Activated T-helper 17 cell treated with anti-CD3 and anti-CD28 coated beads, Interleukin-2, amount 50 U/mL, for 72 hours (primary cell): ENCODE data around the gene FKBP4. TPM values are rescaled to one million over a fixed set of nuclear protein-coding genes. Genes with fewer than 3 reads are reported as not detected.

Source experiments
- ATAC-seq: fragments of 150-1000 bp; cut with Tn5 transposase; replicated peaks from 2 replicates; pipeline ENCODE4 v1.10.0; 2021; ENCODE audit warnings: mild to moderate bottlenecking, moderate library complexity
- H3K27ac Mint-ChIP-seq: one replicate; pipeline ENCODE4 v1.8.0; 2022; ENCODE audit warnings: mixed read lengths
- H3K27me3 Mint-ChIP-seq: one replicate; pipeline ENCODE4 v1.8.0; 2022; ENCODE audit warnings: mixed read lengths
- H3K36me3 Mint-ChIP-seq: one replicate; pipeline ENCODE4 v1.8.0; 2022; ENCODE audit warnings: low read depth, mild to moderate bottlenecking, mixed read lengths
- H3K4me1 Mint-ChIP-seq: one replicate; pipeline ENCODE4 v1.8.0; 2022; ENCODE audit warnings: mixed read lengths
- H3K4me3 Mint-ChIP-seq: one replicate; pipeline ENCODE4 v1.8.0; 2022; ENCODE audit warnings: mild to moderate bottlenecking, mixed read lengths
- H3K9me3 Mint-ChIP-seq: one replicate; pipeline ENCODE4 v1.8.0; 2022; ENCODE audit warnings: mixed read lengths
- total RNA-seq, 2 donors: library from RNA; stranded (reverse); gene quantifications; one replicate each; pipeline ENCODE4 v1.2.3, GENCODE V29; 2022

FKBP4 gene
- 100 to 1,000 TPM in 1 of 2 donors, 10 to 100 TPM in 1; 78.9 to 166 TPM for total RNA-seq

DNA sequence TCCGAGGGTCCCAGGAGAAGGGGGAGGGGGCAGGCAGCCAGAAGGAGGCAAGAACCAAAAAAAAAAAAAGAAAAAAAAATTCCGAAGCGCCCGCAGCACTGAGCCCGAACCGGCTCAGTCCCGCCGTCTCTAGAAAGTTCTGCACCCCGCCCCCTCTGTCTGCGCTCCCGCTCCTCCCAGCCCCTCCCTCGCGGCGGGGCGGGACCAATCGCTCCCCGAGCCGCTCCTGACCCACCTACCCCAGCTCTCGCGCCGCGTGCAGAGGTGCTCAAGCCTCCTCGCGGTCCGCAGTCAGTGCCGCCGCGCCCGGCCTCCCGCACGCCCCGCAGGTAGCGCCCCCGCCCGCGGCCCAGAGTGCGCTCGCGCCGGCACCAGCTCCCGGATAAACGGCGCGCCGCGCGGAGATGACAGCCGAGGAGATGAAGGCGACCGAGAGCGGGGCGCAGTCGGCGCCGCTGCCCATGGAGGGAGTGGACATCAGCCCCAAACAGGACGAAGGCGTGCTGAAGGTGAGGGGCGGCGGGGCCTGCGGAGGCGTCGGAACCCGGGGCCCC, at the start of gene FKBP4:
TSS of gene FKBP4 (plus strand) at position 235 of the 554 bp plus-strand sequence. CDS start at position 405, 170 bp downstream.
- ATAC-seq: peak; percentile 93
- H3K9me3 Mint-ChIP-seq: no peaks in the 10 kb centered on the region
- H3K27ac Mint-ChIP-seq: no peak within 1 kb of the TSS
- H3K4me1 Mint-ChIP-seq: peaks cover 14% of the 10 kb centered on the region
- H3K27me3 Mint-ChIP-seq: no peaks in the 10 kb centered on the region
- H3K4me3 Mint-ChIP-seq: peak within 1 kb of the TSS; percentile 96
- peaks cover 40% of the 10 kb centered on the region for H3K36me3 Mint-ChIP-seq

DNA sequence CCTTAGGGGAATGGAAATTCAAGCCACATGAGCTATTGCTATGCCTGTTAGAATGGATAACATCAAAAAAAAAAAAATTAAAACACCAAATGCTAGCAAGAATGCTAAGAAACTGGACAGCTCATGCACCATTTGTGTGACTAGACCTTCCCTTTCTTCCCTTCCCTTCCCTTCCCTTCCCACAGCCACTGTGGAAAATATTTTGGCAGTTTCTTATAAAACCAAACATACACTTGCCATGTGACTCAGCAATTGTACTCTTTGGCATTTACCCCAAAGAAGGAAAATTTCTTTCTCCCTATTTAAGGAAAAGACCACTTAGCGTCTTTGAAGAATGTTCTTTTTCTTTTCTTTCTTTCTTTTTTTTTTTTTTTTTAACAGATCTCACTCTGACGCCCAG, 49.1 kb upstream of the FKBP4 start:
- Mint-ChIP-seq H3K27ac (no peak overlapping the region), H3K9me3 (no peaks in the 10 kb centered on the region), H3K4me1 (no peaks in the 10 kb centered on the region), H3K27me3 (peaks cover 21% of the 10 kb centered on the region), H3K4me3 (no peak overlapping the region), H3K36me3 (no peaks in the 10 kb centered on the region)
- no peak for ATAC-seq

DNA sequence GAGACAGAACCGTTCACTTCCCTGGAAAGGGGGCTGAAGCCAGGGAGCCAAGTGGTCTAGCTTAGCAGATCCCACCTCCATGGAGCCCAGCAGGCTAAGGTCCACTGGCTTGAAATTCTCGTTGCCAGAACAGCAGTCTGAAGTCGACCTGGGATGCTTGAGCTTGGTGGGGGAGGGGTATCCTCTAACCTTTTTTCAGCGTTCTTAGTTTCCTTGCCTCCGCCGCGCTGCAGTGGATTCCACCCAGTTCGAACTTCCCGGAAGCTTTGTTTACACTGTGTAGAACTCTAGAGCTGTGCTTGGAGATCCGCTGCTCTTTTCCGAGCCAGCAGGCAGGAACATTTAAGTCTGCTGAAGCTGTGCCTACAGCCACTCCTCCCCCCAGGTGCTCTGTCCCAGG, 45.2 kb upstream of the FKBP4 start:
- no peak for ATAC-seq
- H3K9me3 Mint-ChIP-seq: peaks cover 6% of the 10 kb centered on the region
- peaks cover 36% of the 10 kb centered on the region for H3K27me3 Mint-ChIP-seq
- peaks cover 8% of the 10 kb centered on the region for H3K4me1 Mint-ChIP-seq
- H3K4me3 Mint-ChIP-seq: no peak overlapping the region
- no peak overlapping the region for H3K27ac Mint-ChIP-seq
- no peaks in the 10 kb centered on the region for H3K36me3 Mint-ChIP-seq

- no peak for ATAC-seq
- H3K4me3 Mint-ChIP-seq: no peak overlapping the region
- H3K27ac Mint-ChIP-seq: no peak overlapping the region
- peaks cover 8% of the 10 kb centered on the region for H3K4me1 Mint-ChIP-seq
- peaks cover 6% of the 10 kb centered on the region for H3K9me3 Mint-ChIP-seq
- H3K36me3 Mint-ChIP-seq: no peaks in the 10 kb centered on the region
- peaks cover 40% of the 10 kb centered on the region for H3K27me3 Mint-ChIP-seq
Observed at GRCh38 chr12:2750185-2750584, 44.6 kb upstream of the FKBP4 start.

DNA sequence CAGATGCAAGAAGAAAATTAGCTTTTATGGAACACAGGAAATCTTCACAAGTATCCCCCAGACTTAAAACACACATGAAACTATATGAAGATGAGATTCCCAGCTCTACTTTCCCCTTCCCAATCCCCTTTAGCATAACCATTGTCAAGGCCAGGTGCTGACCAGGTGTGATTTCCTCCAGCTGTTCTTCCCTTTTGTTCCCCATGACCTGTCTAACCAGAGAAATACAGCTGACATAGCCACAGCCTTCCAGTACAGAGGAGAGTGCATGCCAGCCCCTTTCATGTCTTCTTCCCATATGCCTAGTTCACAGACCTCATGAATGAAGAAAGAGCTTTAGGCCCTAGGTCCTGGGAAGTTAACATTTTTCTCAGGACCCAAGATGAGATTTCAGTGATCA, 43.5 kb upstream of the FKBP4 start:
- peaks cover 6% of the 10 kb centered on the region for H3K9me3 Mint-ChIP-seq
- H3K27me3 Mint-ChIP-seq: peaks cover 43% of the 10 kb centered on the region
- no peaks in the 10 kb centered on the region for H3K36me3 Mint-ChIP-seq
- H3K4me3 Mint-ChIP-seq: no peak overlapping the region
- no peak overlapping the region for H3K27ac Mint-ChIP-seq
- peaks cover 8% of the 10 kb centered on the region for H3K4me1 Mint-ChIP-seq
- no peak for ATAC-seq

DNA sequence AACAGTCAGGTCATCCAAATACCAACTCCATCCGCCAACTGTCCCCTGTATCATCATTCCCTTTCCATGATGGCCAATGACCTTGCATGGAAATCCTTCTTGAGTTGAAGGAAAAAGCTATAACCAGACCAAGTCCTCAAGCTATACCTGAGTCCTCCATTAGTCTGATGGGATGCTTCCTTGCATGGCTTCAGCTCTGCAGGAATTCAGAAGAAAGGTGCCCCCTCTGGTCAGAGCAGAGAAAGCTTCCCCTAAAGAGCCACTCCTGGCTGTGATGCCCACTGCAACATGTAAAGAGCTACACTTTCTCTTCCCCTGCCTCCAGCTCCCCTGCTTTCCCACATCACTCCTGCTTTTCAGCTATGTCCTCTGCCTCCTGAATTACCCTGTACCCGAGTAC, 43.1 kb upstream of the FKBP4 start:
- Mint-ChIP-seq H3K9me3 (peaks cover 6% of the 10 kb centered on the region), H3K27me3 (peaks cover 43% of the 10 kb centered on the region), H3K4me1 (peaks cover 8% of the 10 kb centered on the region), H3K27ac (no peak overlapping the region), H3K36me3 (no peaks in the 10 kb centered on the region), H3K4me3 (no peak overlapping the region)
- no peak for ATAC-seq

GRCh38 chr12:2752676-2753371, 41.9 kb upstream of the FKBP4 start:
- Mint-ChIP-seq H3K4me3 (no peak overlapping the region), H3K9me3 (peaks cover 6% of the 10 kb centered on the region), H3K4me1 (peaks cover 8% of the 10 kb centered on the region), H3K27me3 (peaks cover 42% of the 10 kb centered on the region), H3K36me3 (no peaks in the 10 kb centered on the region), H3K27ac (no peak overlapping the region)
- peak; percentile 80 for ATAC-seq

- Mint-ChIP-seq H3K36me3 (no peaks in the 10 kb centered on the region), H3K27me3 (peaks cover 37% of the 10 kb centered on the region), H3K27ac (no peak overlapping the region), H3K4me3 (no peak overlapping the region), H3K4me1 (peaks cover 8% of the 10 kb centered on the region), H3K9me3 (peaks cover 6% of the 10 kb centered on the region)
- no peak for ATAC-seq
Observed at GRCh38 chr12:2753536-2753935, 41.2 kb upstream of the FKBP4 start.

DNA sequence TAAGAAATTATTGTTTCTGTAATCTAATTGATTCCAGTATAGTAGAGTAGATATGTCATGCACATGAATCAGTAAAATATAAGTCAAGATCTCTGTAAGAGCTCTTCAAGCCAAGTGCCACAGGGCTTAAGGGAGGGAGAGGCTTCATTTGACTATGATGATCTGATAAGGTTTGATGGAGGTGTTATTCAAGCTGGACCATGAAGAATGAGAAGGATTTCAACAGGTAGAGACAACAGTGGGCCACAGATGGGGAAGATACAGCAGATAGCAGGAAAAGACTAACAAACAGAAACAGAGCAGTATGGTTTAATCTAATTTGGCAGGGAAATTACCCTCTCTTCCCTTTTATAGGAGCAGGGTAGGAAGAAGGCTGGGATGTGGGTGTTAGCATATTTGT, 40.6 kb upstream of the FKBP4 start:
- H3K9me3 Mint-ChIP-seq: peaks cover 6% of the 10 kb centered on the region
- no peak overlapping the region for H3K27ac Mint-ChIP-seq
- H3K36me3 Mint-ChIP-seq: no peaks in the 10 kb centered on the region
- peaks cover 8% of the 10 kb centered on the region for H3K4me1 Mint-ChIP-seq
- H3K27me3 Mint-ChIP-seq: peaks cover 40% of the 10 kb centered on the region
- no peak for ATAC-seq
- H3K4me3 Mint-ChIP-seq: no peak overlapping the region

GRCh38 chr12:2756756-2757155, 38.0 kb upstream of the FKBP4 start:
- ATAC-seq: no peak
- peaks cover 6% of the 10 kb centered on the region for H3K9me3 Mint-ChIP-seq
- H3K36me3 Mint-ChIP-seq: no peaks in the 10 kb centered on the region
- H3K4me3 Mint-ChIP-seq: no peak overlapping the region
- H3K4me1 Mint-ChIP-seq: peaks cover 8% of the 10 kb centered on the region
- H3K27ac Mint-ChIP-seq: no peak overlapping the region
- H3K27me3 Mint-ChIP-seq: peaks cover 30% of the 10 kb centered on the region

- Mint-ChIP-seq H3K4me3 (no peak overlapping the region), H3K27me3 (peaks cover 18% of the 10 kb centered on the region), H3K9me3 (no peaks in the 10 kb centered on the region), H3K4me1 (no peaks in the 10 kb centered on the region), H3K27ac (no peak overlapping the region), H3K36me3 (no peaks in the 10 kb centered on the region)
- no peak for ATAC-seq
Observed at GRCh38 chr12:2759733-2760132, 35.0 kb upstream of the FKBP4 start.

DNA sequence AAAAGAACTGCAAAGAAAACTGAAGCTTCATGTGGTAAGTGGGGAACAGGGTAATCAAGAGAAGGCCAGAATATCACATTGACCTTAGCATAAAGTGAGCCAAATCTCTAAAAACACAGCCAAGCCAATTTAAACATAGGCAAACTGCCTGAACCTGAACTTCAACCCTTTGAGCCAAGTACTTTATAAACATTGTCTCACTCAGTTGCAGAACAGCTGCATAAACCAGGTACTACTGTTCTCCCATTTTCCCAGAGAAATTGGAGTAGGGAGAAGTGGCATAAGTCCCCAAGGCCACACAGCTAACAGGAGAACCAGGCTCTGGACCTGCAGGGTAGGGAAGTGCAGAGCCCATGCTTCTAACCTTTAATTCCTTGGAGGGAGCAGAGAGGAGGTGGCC, 30.4 kb upstream of the FKBP4 start:
- Mint-ChIP-seq H3K27me3 (no peaks in the 10 kb centered on the region), H3K4me3 (no peak overlapping the region), H3K4me1 (no peaks in the 10 kb centered on the region), H3K27ac (no peak overlapping the region), H3K36me3 (no peaks in the 10 kb centered on the region), H3K9me3 (no peaks in the 10 kb centered on the region)
- no peak for ATAC-seq

- no peaks in the 10 kb centered on the region for H3K9me3 Mint-ChIP-seq
- no peak overlapping the region for H3K27ac Mint-ChIP-seq
- H3K4me3 Mint-ChIP-seq: no peak overlapping the region
- no peaks in the 10 kb centered on the region for H3K36me3 Mint-ChIP-seq
- no peak for ATAC-seq
- no peaks in the 10 kb centered on the region for H3K4me1 Mint-ChIP-seq
- no peaks in the 10 kb centered on the region for H3K27me3 Mint-ChIP-seq
Observed at GRCh38 chr12:2765052-2765451, 29.7 kb upstream of the FKBP4 start.

GRCh38 chr12:2765608-2766007, 29.2 kb upstream of the FKBP4 start:
- no peaks in the 10 kb centered on the region for H3K27me3 Mint-ChIP-seq
- no peak for ATAC-seq
- no peaks in the 10 kb centered on the region for H3K36me3 Mint-ChIP-seq
- H3K27ac Mint-ChIP-seq: no peak overlapping the region
- H3K4me1 Mint-ChIP-seq: no peaks in the 10 kb centered on the region
- no peaks in the 10 kb centered on the region for H3K9me3 Mint-ChIP-seq
- no peak overlapping the region for H3K4me3 Mint-ChIP-seq

GRCh38 chr12:2768224-2768961, 26.4 kb upstream of the FKBP4 start:
- no peaks in the 10 kb centered on the region for H3K4me1 Mint-ChIP-seq
- H3K36me3 Mint-ChIP-seq: no peaks in the 10 kb centered on the region
- no peak overlapping the region for H3K27ac Mint-ChIP-seq
- H3K9me3 Mint-ChIP-seq: no peaks in the 10 kb centered on the region
- ATAC-seq: no peak
- no peak overlapping the region for H3K4me3 Mint-ChIP-seq
- no peaks in the 10 kb centered on the region for H3K27me3 Mint-ChIP-seq
